H1 (cell line): ENCODE data around the gene NEDD4L. TPM values are rescaled to one million over a fixed set of nuclear protein-coding genes. Genes with fewer than 3 reads are reported as not detected.

Experiments
- CTCF ChIA-PET: fragments of 300-600 bp; sonication (Branson Sonifier 250); formaldehyde crosslinking; loops from one replicate; lab custom pipeline; 2021; ENCODE audit not compliant: partially characterized antibody; lab: Charles Lee
- POLR2A ChIA-PET: fragments of 300-600 bp; sonication (Branson Sonifier 250); formaldehyde crosslinking; loops from one replicate; lab custom pipeline; 2021; ENCODE audit warnings: inconsistent platforms; ENCODE audit not compliant: partially characterized antibody; lab: Charles Lee
- DNase-seq, 2 experiments: peaks; one replicate each; pipeline versions ENCODE4 v3.0.0 to v3.0.0-alpha.2; 2010 to 2022; ENCODE audit warnings: low spot score in 2 of 2, low read depth in 1 of 2, mixed read lengths in 1 of 2
- FAIRE-seq: peaks from 2 replicates; lab custom pipeline; 2011; peaks lifted over from hg19 to GRCh38; lab: Jason Lieb, UNC
- H2AFZ ChIP-seq: 2 replicates; pipeline ENCODE4 v1.8.1; 2012; ENCODE audit warnings: low read length, inconsistent platforms
- H2AK5ac ChIP-seq: 2 replicates; pipeline ENCODE4 v1.6.1; 2013; ENCODE audit warnings: low read depth, low read length
- H2BK120ac ChIP-seq: replicated peaks from 2 replicates; pipeline ENCODE3; 2013; ENCODE audit warnings: low read depth, low read length, inconsistent platforms
- H2BK12ac ChIP-seq: 2 replicates; pipeline ENCODE4 v1.6.1; 2013; ENCODE audit warnings: low read depth, low read length
- H2BK15ac ChIP-seq: 2 replicates; pipeline ENCODE4 v1.6.1; 2013; ENCODE audit warnings: low read length
- H2BK20ac ChIP-seq: 2 replicates; pipeline ENCODE4 v1.6.1; 2013; ENCODE audit warnings: low read length
- H2BK5ac ChIP-seq: 2 replicates; pipeline ENCODE4 v1.6.1; 2013; ENCODE audit warnings: low read depth, low read length
- H3K14ac ChIP-seq: 2 replicates; pipeline ENCODE4 v1.6.1; 2013; ENCODE audit warnings: inconsistent platforms; ENCODE audit not compliant: insufficient read length
- H3K18ac ChIP-seq: 2 replicates; pipeline ENCODE4 v1.6.1; 2013; ENCODE audit warnings: low read length; ENCODE audit errors: extremely low read depth
- H3K23ac ChIP-seq: 2 replicates; pipeline ENCODE4 v1.6.1; 2013; ENCODE audit warnings: inconsistent platforms; ENCODE audit not compliant: insufficient read length
- H3K23me2 ChIP-seq: 2 replicates; pipeline ENCODE4 v1.6.1; 2013; ENCODE audit warnings: low read depth, low read length
- H3K27ac ChIP-seq: 2 replicates; pipeline ENCODE4 v1.6.1; 2011; ENCODE audit warnings: low read depth, low read length, inconsistent platforms
- H3K27me3 ChIP-seq, 4 experiments: replicated peaks in 1 of 4; 1 replicate in 1 of 4; 2 replicates in 3 of 4; pipeline versions ENCODE4 v1.6.1 to v1.8.1; 2011 to 2013; ENCODE audit warnings: low read length in 3 of 4, mild to moderate bottlenecking in 3 of 4, inconsistent platforms in 2 of 4, mixed read lengths in 2 of 4, moderate library complexity in 1 of 4; ENCODE audit not compliant: control insufficient read depth in 3 of 4, insufficient read depth in 3 of 4; ENCODE audit errors: extremely low read depth in 1 of 4
- H3K36me3 ChIP-seq, 4 experiments: 2 replicates each; pipeline versions ENCODE4 v1.6.1 to v1.8.1; 2011 to 2013; ENCODE audit warnings: mild to moderate bottlenecking in 4 of 4, low read length in 3 of 4, moderate library complexity in 2 of 4, control low read depth in 1 of 4, inconsistent platforms in 1 of 4; ENCODE audit not compliant: insufficient read depth in 4 of 4, control insufficient read depth in 2 of 4
- H3K4ac ChIP-seq: replicated peaks from 2 replicates; pipeline ENCODE3; 2013; ENCODE audit warnings: low read length, low read depth, mixed read lengths, inconsistent platforms; ENCODE audit not compliant: insufficient read length
- H3K4me1 ChIP-seq, 4 experiments: replicated peaks in 1 of 4; 1 replicate in 1 of 4; 2 replicates in 3 of 4; pipeline versions ENCODE4 v1.6.1 to v1.8.1; 2011 to 2013; ENCODE audit warnings: low read length in 3 of 4, inconsistent platforms in 2 of 4, mixed read lengths in 1 of 4; ENCODE audit not compliant: insufficient read depth in 4 of 4, control insufficient read depth in 3 of 4
- H3K4me2 ChIP-seq, 2 experiments: 2 replicates each; pipeline versions ENCODE4 v1.6.1 to v1.8.1; 2011 to 2013; ENCODE audit warnings: low read depth in 2 of 2, low read length in 2 of 2, control low read depth in 1 of 2, inconsistent platforms in 1 of 2, mild to moderate bottlenecking in 1 of 2; ENCODE audit not compliant: insufficient read depth in 1 of 2
- H3K4me3 ChIP-seq, 4 experiments: fragments of 200-600, 300-600 bp in 1 of 4; sonication (generic), shearing (Covaris generic), sonication (Bioruptor Twin) in 1 of 4; 2 replicates each; pipeline versions ENCODE4 v1.5.1 to v1.8.1; 2011 to 2016; ENCODE audit warnings: low read length in 4 of 4, low read depth in 3 of 4, control low read depth in 2 of 4, inconsistent platforms in 2 of 4, mild to moderate bottlenecking in 2 of 4, mixed read lengths in 1 of 4, moderate library complexity in 1 of 4; ENCODE audit not compliant: insufficient read depth in 2 of 4; ENCODE audit errors: extremely low read depth in 1 of 4
- H3K56ac ChIP-seq: replicated peaks from 2 replicates; pipeline ENCODE3; 2013; ENCODE audit warnings: low read depth, mild to moderate bottlenecking, mixed read lengths, low read length, inconsistent platforms; ENCODE audit not compliant: insufficient read length
- H3K79me1 ChIP-seq: 2 replicates; pipeline ENCODE4 v1.6.1; 2013; ENCODE audit warnings: low read depth, low read length, control low read depth
- H3K79me2 ChIP-seq, 2 experiments: 2 replicates each; pipeline versions ENCODE4 v1.6.1 to v1.8.1; 2012 to 2013; ENCODE audit warnings: low read length in 2 of 2, mild to moderate bottlenecking in 2 of 2, inconsistent platforms in 1 of 2; ENCODE audit not compliant: insufficient read depth in 2 of 2, control insufficient read depth in 1 of 2
- H3K9ac ChIP-seq, 4 experiments: replicated peaks in 1 of 4; 1 replicate in 1 of 4; 2 replicates in 3 of 4; pipeline versions ENCODE4 v1.6.1 to v1.8.1; 2011 to 2013; ENCODE audit warnings: low read depth in 3 of 4, low read length in 3 of 4, control low read depth in 2 of 4, mild to moderate bottlenecking in 2 of 4, moderate library complexity in 2 of 4, inconsistent platforms in 1 of 4; ENCODE audit errors: extremely low read depth in 1 of 4
- H3K9me3 ChIP-seq, 2 experiments: 2 replicates each; pipeline versions ENCODE4 v1.6.1 to v1.8.1; 2012 to 2013; ENCODE audit warnings: mild to moderate bottlenecking in 2 of 2, moderate library complexity in 2 of 2, control low read depth in 1 of 2, inconsistent platforms in 1 of 2, low read depth in 1 of 2, low read length in 1 of 2, mixed read lengths in 1 of 2; ENCODE audit not compliant: insufficient read depth in 2 of 2
- H4K20me1 ChIP-seq, 2 experiments: replicated peaks in 1 of 2; 2 replicates each; pipeline versions ENCODE3 to v1.8.1; 2011 to 2013; ENCODE audit warnings: inconsistent platforms in 2 of 2, low read length in 2 of 2, mild to moderate bottlenecking in 1 of 2; ENCODE audit not compliant: insufficient read depth in 2 of 2, control insufficient read depth in 1 of 2
- H4K5ac ChIP-seq: 2 replicates; pipeline ENCODE4 v1.6.1; 2013; ENCODE audit warnings: low read length, low read depth, mixed read lengths, inconsistent platforms; ENCODE audit not compliant: insufficient read length
- H4K8ac ChIP-seq: 2 replicates; pipeline ENCODE4 v1.8.0; 2013; ENCODE audit warnings: mild to moderate bottlenecking, moderate library complexity, low read length, inconsistent platforms; ENCODE audit not compliant: insufficient read depth; ENCODE audit errors: extremely low read depth
- H4K91ac ChIP-seq: replicated peaks from 2 replicates; pipeline ENCODE3; 2013; ENCODE audit warnings: low read length, mixed read lengths, inconsistent platforms; ENCODE audit not compliant: insufficient read length
- CBX8 ChIP-seq: fragments of 300-800, 300-1000 bp; sonication (generic); IDR thresholded peaks from 2 replicates; pipeline ENCODE4 v1.7.1; 2016; ENCODE audit warnings: low read depth, low read length, borderline replicate concordance
- CEBPB ChIP-seq: IDR thresholded peaks from 2 replicates; pipeline ENCODE4 v1.6.1; 2012; ENCODE audit warnings: low read depth, low read length
- PHF8 ChIP-seq: fragments of 200-600 bp; sonication (generic); conservative IDR thresholded peaks from 2 replicates; pipeline ENCODE4 v1.7.1; 2012; ENCODE audit warnings: low read depth, mild to moderate bottlenecking, inconsistent platforms, low read length, moderate library complexity
- RNF2 ChIP-seq: fragments of 200-900, 300-1000 bp; sonication (generic); IDR thresholded peaks from 2 replicates; pipeline ENCODE4 v1.7.1; 2016; ENCODE audit warnings: borderline replicate concordance, low read depth, mild to moderate bottlenecking, antibody characterized with exemption, low read length; ENCODE audit not compliant: poor library complexity, severe bottlenecking; ENCODE audit errors: missing control alignments
- YY1 ChIP-seq: IDR thresholded peaks from 2 replicates; pipeline ENCODE4 v1.6.1; 2011; ENCODE audit warnings: low read depth, mild to moderate bottlenecking, low read length
- WGBS, 2 experiments: shearing (Covaris generic) in 1 of 2; methylation state at CpG; one replicate each; pipeline versions ENCODE4 v1.1.6 to v1.1.7; 2013 to 2015; ENCODE audit warnings: low lambda C conversion rate in 2 of 2, mixed read lengths in 2 of 2, inconsistent platforms in 1 of 2, low coverage in 1 of 2, missing lambda C conversion rate in 1 of 2; ENCODE audit not compliant: insufficient replicate concordance in 2 of 2, insufficient coverage in 1 of 2, insufficient read length in 1 of 2; ENCODE audit errors: extremely low coverage in 1 of 2, missing lambda C conversion rate in 1 of 2; 5-methylcytosine and 5-hydroxymethylcytosine counted together
- polyA plus RNA-seq, 7 experiments: library from polyadenylated mRNA; depleted of rRNA in 3 of 7; stranded (reverse) in 5 of 7; unstranded in 2 of 7; fragments of >200 nt in 5 of 7; fragments of 200-250 nt in 2 of 7; gene quantifications; 1 replicate in 5 of 7; 2 replicates in 1 of 7; 4 replicates in 1 of 7; pipeline versions ENCODE4 v1.2.1 to v1.2.3, GENCODE V29; 2011 to 2013; ENCODE audit warnings: missing spikeins in 2 of 7, mixed read lengths in 2 of 7
- total RNA-seq: library from RNA; stranded (reverse); fragmentation: NEBNext Ultra II Directional; extraction: Animal tissue kit (Norgen Biotek cat#: 25700); gene quantifications from 2 replicates; pipeline ENCODE4 v1.2.1, GENCODE V29; 2021

NEDD4L gene
- total and polyA plus RNA-seq, 2 of the 8 experiments (the other 6 are each of a cell fraction or from before 2014, with no cell fraction given) = 37.3 to 69.8 TPM

DNA sequence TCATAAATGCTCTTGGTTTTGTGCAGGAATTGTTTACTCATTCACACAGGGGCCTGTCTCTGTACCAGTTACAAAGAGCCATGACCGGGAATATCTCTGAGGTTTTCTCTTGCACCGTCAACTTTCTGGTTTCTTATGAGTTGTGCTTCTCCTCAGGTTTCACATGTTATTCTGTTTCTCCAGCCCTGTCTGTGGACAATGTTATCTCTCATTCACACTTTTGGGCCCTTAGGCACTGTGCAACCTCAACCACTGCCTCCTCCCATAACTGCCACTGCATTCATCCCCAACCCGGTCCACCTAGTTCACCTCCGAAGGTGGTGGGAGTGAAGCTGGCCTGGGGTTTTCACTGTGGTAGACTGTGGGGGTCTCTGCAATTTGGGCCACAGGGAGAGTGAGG lies 22.5 kb upstream of the NEDD4L start:
- Histone ChIP-seq H3K4me2 (no peak overlapping the region), H3K9me3 (0 out of 4 replicates have a peak, but pooled peaks cover 0 to 2% of the 10 kb centered on the region in 2 experiments), H2BK120ac (no peak overlapping the region), H4K20me1 (no peaks in the 10 kb centered on the region), H3K27ac (no peak overlapping the region), H3K9ac (no peak overlapping the region), H3K23ac (no peak overlapping the region), H4K8ac (no peak overlapping the region), H3K4ac (no peak overlapping the region), H3K36me3 (no peaks in the 10 kb centered on the region), H2AK5ac (no peak overlapping the region), H2AFZ (no peak overlapping the region), H3K4me1 (peaks cover 0 to 3% (median 2%) of the 10 kb centered on the region in 4 experiments; a peak in 4 of 7 replicates), H3K14ac (no peak overlapping the region), H2BK12ac (no peak overlapping the region), H4K91ac (no peak overlapping the region), H3K18ac (no peak overlapping the region), H3K79me1 (no peaks in the 10 kb centered on the region), H2BK20ac (no peak overlapping the region), H3K23me2 (no peaks in the 10 kb centered on the region), H2BK15ac (no peak overlapping the region), H3K79me2 (no peaks in the 10 kb centered on the region), H2BK5ac (no peak overlapping the region), H3K27me3 (no peaks in the 10 kb centered on the region; a peak in 1 of 7 replicates), H3K4me3 (no peak overlapping the region), H4K5ac (no peak overlapping the region), H3K56ac (no peak overlapping the region)
- no peak for DNase-seq
- 98% methylated on average over 4 of the region's 4 CpGs; no CpG with 5 or more reads in 1 of the 2 experiments for WGBS, 2 experiments
- POLR2A ChIA-PET = no interaction called here
- CTCF ChIA-PET = interaction anchor here (0.7 to 1.9 kb wide), 4 partner anchors 97 to 115 kb away, joined by 3 to 5 read pairs (median 3); no protein-coding TSS in a partner anchor
- no peak for FAIRE-seq
- TF ChIP-seq RNF2 (no peak), CBX8 (no peak), YY1 (no peak), PHF8 (no peak), CEBPB (no peak)
